K562 (cell line): ENCODE measurements around the gene SAE1. TPM values are rescaled to one million over a fixed set of nuclear protein-coding genes. Genes with fewer than 3 reads are reported as not detected.

Experiments
- BHLHE40 ChIP-seq: IDR thresholded peaks from 2 replicates; pipeline ENCODE4 v1.6.1; 2011; ENCODE audit warnings: low read length, improper control_type of control experiment
- CBX3 ChIP-seq, 2 experiments: IDR thresholded peaks; 1 replicate in 1 of 2; 2 replicates in 1 of 2; pipeline ENCODE4 v1.6.1; 2012; ENCODE audit warnings: inconsistent platforms in 2 of 2, low read length in 2 of 2, borderline replicate concordance in 1 of 2, control low read depth in 1 of 2
- CBX5 ChIP-seq: IDR thresholded peaks from 2 replicates; pipeline ENCODE4 v1.6.1; 2014; ENCODE audit warnings: low read depth, borderline replicate concordance
- CREBBP ChIP-seq: IDR thresholded peaks from one replicate; pipeline ENCODE4 v1.6.1; 2012; ENCODE audit warnings: low read depth, mild to moderate bottlenecking, control low read depth, inconsistent platforms, low read length
- FOXP1 ChIP-seq: sonication (generic); formaldehyde crosslinking; IDR thresholded peaks from 2 replicates; pipeline ENCODE4 v1.8.0; 2022; ENCODE audit warnings: mild to moderate bottlenecking, missing genetic modification reagents
- HDAC8 ChIP-seq: fragments of 450-650 bp; IDR thresholded peaks from 2 replicates; pipeline ENCODE4 v1.6.1; 2016; ENCODE audit warnings: mild to moderate bottlenecking, missing genetic modification characterization, moderate library complexity, missing compliant biosample characterization
- MTA1 ChIP-seq: fragments of 450-650 bp; IDR thresholded peaks from 2 replicates; pipeline ENCODE4 v1.6.1; 2017; ENCODE audit warnings: borderline replicate concordance
- NFYB ChIP-seq: IDR thresholded peaks from 2 replicates; pipeline ENCODE4 v1.6.1; 2011; ENCODE audit warnings: mild to moderate bottlenecking, moderate library complexity; ENCODE audit not compliant: insufficient read length; ENCODE audit errors: extremely low read depth
- POLR2AphosphoS2 ChIP-seq: IDR thresholded peaks from 2 replicates; pipeline ENCODE4 v1.6.1; 2012; ENCODE audit warnings: low read length, improper control_type of control experiment
- POLR2H ChIP-seq: IDR thresholded peaks from 2 replicates; pipeline ENCODE4 v1.6.1; 2016; ENCODE audit warnings: missing genetic modification characterization, low read depth, mild to moderate bottlenecking, control low read depth, missing compliant biosample characterization, moderate library complexity
- SAP30 ChIP-seq: fragments of 200-600 bp; sonication (generic); IDR thresholded peaks from 2 replicates; pipeline ENCODE4 v1.6.1; 2012; ENCODE audit warnings: borderline replicate concordance, low read depth, mild to moderate bottlenecking, moderate library complexity, low read length, control low read depth, inconsistent platforms; ENCODE audit not compliant: insufficient read depth, poor library complexity, severe bottlenecking
- SOX6 ChIP-seq: fragments of 450-650 bp; IDR thresholded peaks from 2 replicates; pipeline ENCODE4 v1.6.1; 2014; ENCODE audit warnings: mild to moderate bottlenecking
- SP2 ChIP-seq: IDR thresholded peaks from 2 replicates; pipeline ENCODE4 v1.6.1; 2011; ENCODE audit warnings: mild to moderate bottlenecking, low read depth, low read length, moderate library complexity; ENCODE audit not compliant: poor library complexity, severe bottlenecking; ENCODE audit errors: extremely low read depth
- TFAM ChIP-seq: fragments of 250-450 bp; sonication (Bioruptor Pico); conservative IDR thresholded peaks from 2 replicates; pipeline ENCODE4 v1.5.0; 2021; ENCODE audit warnings: mild to moderate bottlenecking, moderate library complexity
- THRAP3 ChIP-seq: fragments of 450-650 bp; IDR thresholded peaks from 2 replicates; pipeline ENCODE4 v1.6.1; 2016; ENCODE audit warnings: mild to moderate bottlenecking, inconsistent platforms, borderline replicate concordance
- ZNF165 ChIP-seq: fragments of 250-450 bp; sonication (Bioruptor Pico); IDR thresholded peaks from 2 replicates; pipeline ENCODE4 v1.4.0; 2020; ENCODE audit warnings: borderline replicate concordance
- ZNF699 ChIP-seq: fragments of 250-450 bp; sonication (Bioruptor Pico); IDR thresholded peaks from 2 replicates; pipeline ENCODE4 v1.8.0; 2021; ENCODE audit warnings: mild to moderate bottlenecking, moderate library complexity; ENCODE audit not compliant: insufficient replicate concordance
- polyA plus RNA-seq, 8 experiments: library from polyadenylated mRNA; depleted of rRNA in 4 of 8; stranded (reverse) in 5 of 8; unstranded in 3 of 8; fragments of >200 nt; fragmentation: Nextera tagmentation in 2 of 8; fragmentation: Illumina TruSeq in 1 of 8; extraction: Ambion mirVana in 2 of 8; extraction: Trizol in 1 of 8; gene quantifications; 2 replicates each; pipeline versions ENCODE4 v1.2.1 to v1.2.3, GENCODE V29; 2011 to 2014; ENCODE audit warnings: inconsistent platforms in 1 of 8, missing spikeins in 1 of 8
- total RNA-seq, 7 experiments: library from RNA; depleted of rRNA in 6 of 7; stranded (reverse); fragments of >200 nt in 6 of 7; fragmentation: Illumina TruSeq in 2 of 7; extraction: Trizol in 2 of 7; gene quantifications; 2 replicates each; pipeline versions ENCODE4 v1.2.1 to v1.2.3, GENCODE V29; 2011 to 2021; ENCODE audit warnings: low replicate concordance in 1 of 7
- TF ChIP-seq, protein P1 (sequence below): fragments of 250-450 bp; sonication (Bioruptor Pico); IDR thresholded peaks from 2 replicates; pipeline ENCODE4 v1.5.0; 2021; ENCODE audit warnings: mild to moderate bottlenecking, borderline replicate concordance
- TF ChIP-seq, protein P2 (sequence below): fragments of 450-650 bp; formaldehyde crosslinking; IDR thresholded peaks from 2 replicates; pipeline ENCODE4 v1.4.0; 2020; ENCODE audit warnings: mild to moderate bottlenecking, mixed read lengths
- TF ChIP-seq, protein P3 (sequence below): fragments of 250-450 bp; sonication (Bioruptor Pico); IDR thresholded peaks from 2 replicates; pipeline ENCODE4 v1.9.0; 2021; ENCODE audit warnings: mild to moderate bottlenecking
- TF ChIP-seq, protein P4 (sequence below): sonication (generic); IDR thresholded peaks from 2 replicates; pipeline ENCODE4 v1.6.1; 2016

Gene SAE1
- total and polyA plus RNA-seq, 9 of the 15 experiments (the other 6 are each of a cell fraction or from before 2014, with no cell fraction given), result 82.8 to 299 (median 217) TPM

GRCh38 chr19:47231215-47232054 is 100.8 kb downstream of the SAE1 start (continued):
- TF ChIP-seq, protein P1, sequence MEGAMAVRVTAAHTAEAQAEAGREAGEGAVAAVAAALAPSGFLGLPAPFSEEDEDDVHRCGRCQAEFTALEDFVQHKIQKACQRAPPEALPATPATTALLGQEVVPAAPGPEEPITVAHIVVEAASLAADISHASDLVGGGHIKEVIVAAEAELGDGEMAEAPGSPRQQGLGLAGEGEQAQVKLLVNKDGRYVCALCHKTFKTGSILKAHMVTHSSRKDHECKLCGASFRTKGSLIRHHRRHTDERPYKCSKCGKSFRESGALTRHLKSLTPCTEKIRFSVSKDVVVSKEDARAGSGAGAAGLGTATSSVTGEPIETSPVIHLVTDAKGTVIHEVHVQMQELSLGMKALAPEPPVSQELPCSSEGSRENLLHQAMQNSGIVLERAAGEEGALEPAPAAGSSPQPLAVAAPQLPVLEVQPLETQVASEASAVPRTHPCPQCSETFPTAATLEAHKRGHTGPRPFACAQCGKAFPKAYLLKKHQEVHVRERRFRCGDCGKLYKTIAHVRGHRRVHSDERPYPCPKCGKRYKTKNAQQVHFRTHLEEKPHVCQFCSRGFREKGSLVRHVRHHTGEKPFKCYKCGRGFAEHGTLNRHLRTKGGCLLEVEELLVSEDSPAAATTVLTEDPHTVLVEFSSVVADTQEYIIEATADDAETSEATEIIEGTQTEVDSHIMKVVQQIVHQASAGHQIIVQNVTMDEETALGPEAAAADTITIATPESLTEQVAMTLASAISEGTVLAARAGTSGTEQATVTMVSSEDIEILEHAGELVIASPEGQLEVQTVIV (CRISPR knock-in tag), result no peak
- TF ChIP-seq SOX6 (no peak), MTA1 (peak; percentile 46; the same call in 1 of the 2 replicates), HDAC8 (tag) (0 out of 2 replicates have a peak, but pooled peaks have one; percentile 52), THRAP3 (0 out of 2 replicates have a peak, but pooled peaks have one; percentile 76), TFAM (CRISPR knock-in tag) (no peak), ZNF165 (CRISPR knock-in tag) (no peak), SP2 (no peak), SAP30 (no peak), BHLHE40 (peak; percentile 96), ZNF699 (CRISPR knock-in tag) (no peak), FOXP1 (no peak), POLR2H (no peak), CBX3 (IDR thresholded peaks at IDR 0.05; ENCODE audit: borderline replicate concordance in 1 of 2, low read length in 2 of 2) (no peak), NFYB (no peak), POLR2AphosphoS2 (no peak), CREBBP (no peak), CBX5 (no peak)
- TF ChIP-seq, protein P2, sequence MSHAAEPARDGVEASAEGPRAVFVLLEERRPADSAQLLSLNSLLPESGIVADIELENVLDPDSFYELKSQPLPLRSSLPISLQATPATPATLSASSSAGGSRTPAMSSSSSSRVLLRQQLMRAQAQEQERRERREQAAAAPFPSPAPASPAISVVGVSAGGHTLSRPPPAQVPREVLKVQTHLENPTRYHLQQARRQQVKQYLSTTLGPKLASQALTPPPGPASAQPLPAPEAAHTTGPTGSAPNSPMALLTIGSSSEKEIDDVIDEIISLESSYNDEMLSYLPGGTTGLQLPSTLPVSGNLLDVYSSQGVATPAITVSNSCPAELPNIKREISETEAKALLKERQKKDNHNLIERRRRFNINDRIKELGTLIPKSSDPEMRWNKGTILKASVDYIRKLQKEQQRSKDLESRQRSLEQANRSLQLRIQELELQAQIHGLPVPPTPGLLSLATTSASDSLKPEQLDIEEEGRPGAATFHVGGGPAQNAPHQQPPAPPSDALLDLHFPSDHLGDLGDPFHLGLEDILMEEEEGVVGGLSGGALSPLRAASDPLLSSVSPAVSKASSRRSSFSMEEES (CRISPR knock-in tag), result peak; percentile 76
- TF ChIP-seq, protein P3, sequence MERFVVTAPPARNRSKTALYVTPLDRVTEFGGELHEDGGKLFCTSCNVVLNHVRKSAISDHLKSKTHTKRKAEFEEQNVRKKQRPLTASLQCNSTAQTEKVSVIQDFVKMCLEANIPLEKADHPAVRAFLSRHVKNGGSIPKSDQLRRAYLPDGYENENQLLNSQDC (CRISPR knock-in tag), result no peak
- TF ChIP-seq, protein P4, sequence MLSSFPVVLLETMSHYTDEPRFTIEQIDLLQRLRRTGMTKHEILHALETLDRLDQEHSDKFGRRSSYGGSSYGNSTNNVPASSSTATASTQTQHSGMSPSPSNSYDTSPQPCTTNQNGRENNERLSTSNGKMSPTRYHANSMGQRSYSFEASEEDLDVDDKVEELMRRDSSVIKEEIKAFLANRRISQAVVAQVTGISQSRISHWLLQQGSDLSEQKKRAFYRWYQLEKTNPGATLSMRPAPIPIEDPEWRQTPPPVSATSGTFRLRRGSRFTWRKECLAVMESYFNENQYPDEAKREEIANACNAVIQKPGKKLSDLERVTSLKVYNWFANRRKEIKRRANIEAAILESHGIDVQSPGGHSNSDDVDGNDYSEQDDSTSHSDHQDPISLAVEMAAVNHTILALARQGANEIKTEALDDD, result no peak
